NCI-H2196 (cell line): ENCODE measurements around the gene LNX2.
A peak's percentile ranks its signal among the peaks of the same experiment; 100 is the strongest.

Experiments used
- DNase-seq: peaks from one replicate; lab custom pipeline; 2025; ENCODE audit not compliant: unreplicated experiment; lab: John Stamatoyannopoulos, UW

LNX2 gene

GRCh38 chr13:27617881-27618321, 2.4 kb downstream of the LNX2 start:
- no peak for DNase-seq

DNA sequence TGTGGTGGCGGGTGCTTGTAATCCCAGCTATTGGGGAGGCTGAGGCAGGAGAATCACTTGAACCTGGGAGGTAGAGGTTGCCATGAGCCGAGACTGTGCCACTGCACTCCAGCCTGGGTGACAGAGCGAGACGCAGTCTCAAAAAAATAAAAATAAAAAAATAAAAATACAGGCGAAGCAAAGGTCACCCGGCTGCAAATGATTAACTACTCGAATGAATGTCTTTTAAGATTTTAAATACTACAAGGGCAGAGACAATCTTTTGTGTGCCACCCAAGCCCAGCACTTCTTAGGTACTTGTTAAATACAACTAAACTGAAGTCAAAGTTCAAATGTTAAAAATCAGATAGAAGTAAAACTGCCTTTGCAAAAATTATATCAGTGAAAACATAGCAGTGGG, 6.7 kb downstream of the LNX2 start:
- DNase-seq = no peak

GRCh38 chr13:27607125-27607524, 13.2 kb downstream of the LNX2 start:
- DNase-seq = no peak

- no peak for DNase-seq
Measured at GRCh38 chr13:27605610-27606200, 14.6 kb downstream of the LNX2 start.

DNA sequence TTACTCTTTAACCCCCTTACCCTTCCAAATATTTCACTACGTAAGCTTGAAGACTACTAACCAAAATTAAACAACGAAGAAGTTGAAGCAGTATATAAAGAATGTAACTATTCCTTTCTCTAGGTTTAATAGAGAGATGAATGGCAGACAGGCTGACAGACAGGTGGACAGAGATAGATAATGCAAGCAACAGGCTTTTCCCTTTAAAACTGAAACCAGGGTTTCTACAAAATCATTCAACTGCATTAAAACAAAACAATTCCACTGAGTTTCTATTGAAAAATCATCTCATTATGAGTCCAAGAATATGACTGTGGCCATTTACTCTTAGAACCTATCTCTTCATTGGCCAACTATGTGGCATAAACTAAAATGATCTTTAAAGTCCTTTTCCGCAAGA, 15.2 kb downstream of the LNX2 start:
- DNase-seq = no peak

DNA sequence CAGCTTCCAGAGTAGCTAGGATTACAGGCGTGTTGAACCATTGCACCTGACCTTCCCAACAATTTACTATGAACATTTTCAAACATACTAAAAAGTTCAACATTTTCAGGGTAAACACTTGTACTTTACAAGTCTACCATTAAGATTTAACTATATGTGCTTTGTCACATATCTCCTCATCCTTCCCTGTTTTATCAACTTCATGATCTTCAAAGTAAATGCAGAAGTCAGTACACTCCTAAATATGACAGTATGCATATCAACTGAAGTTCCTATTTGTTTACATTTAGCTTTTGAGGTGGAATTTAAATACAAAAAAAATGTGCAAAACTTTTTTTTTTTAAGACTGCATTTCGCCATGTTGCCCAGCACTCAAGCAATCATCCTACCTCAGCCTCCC, 18.5 kb downstream of the LNX2 start:
- no peak for DNase-seq

- DNase-seq = no peak
Measured at GRCh38 chr13:27601208-27601607, 19.1 kb downstream of the LNX2 start.

GRCh38 chr13:27600711-27601110, 19.6 kb downstream of the LNX2 start:
- no peak for DNase-seq

DNA sequence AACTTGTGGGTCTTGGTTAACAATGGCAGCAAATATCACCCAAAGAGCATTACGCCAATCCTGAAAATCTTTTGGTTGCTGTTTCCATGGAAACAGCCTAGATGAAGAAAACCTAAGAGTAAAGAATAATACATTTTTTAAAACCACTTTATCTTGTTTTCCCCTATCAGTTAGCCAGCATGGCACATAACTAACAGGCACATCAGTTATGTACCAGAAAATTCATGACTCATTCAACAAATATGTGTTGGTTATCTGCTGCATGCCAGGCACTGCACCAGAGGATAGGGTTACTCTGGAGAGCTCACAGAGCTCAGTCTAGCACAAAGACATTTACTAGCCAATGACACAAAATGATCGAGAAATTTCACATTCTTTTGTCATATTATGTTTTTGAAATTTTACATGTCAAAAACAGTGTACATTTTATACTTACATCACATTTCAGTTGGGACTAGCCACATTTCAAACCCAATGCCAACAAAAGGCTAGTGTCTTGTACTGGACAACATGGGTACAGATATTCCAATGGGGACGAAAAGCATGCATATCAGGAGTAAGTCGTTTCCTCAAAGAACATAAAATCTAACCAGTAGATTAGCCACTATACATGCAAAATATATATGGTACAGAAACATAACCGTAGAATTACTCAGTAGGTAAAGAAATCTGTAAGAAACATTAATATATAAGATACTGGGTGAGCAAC, 20.3 kb downstream of the LNX2 start:
- DNase-seq = peak; percentile 16

DNA sequence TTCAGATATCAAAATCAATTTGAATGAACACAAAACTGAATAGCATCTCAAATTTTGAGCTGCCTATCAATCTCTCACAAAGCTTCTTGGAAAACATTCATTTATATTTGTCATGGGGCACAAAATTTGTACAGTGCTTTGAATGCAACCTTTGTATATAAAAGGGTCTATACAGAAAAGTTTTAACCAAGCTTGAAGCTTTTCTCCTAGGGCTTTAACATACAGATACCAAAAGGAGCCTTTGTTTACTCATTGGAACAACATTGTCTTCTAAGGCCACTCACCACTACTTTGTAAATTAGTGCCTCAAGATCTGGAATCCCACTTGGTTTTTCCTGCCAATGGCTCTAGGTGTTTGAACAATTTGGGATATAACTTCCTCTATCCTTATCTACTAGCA, 21.2 kb downstream of the LNX2 start:
- DNase-seq = no peak

DNA sequence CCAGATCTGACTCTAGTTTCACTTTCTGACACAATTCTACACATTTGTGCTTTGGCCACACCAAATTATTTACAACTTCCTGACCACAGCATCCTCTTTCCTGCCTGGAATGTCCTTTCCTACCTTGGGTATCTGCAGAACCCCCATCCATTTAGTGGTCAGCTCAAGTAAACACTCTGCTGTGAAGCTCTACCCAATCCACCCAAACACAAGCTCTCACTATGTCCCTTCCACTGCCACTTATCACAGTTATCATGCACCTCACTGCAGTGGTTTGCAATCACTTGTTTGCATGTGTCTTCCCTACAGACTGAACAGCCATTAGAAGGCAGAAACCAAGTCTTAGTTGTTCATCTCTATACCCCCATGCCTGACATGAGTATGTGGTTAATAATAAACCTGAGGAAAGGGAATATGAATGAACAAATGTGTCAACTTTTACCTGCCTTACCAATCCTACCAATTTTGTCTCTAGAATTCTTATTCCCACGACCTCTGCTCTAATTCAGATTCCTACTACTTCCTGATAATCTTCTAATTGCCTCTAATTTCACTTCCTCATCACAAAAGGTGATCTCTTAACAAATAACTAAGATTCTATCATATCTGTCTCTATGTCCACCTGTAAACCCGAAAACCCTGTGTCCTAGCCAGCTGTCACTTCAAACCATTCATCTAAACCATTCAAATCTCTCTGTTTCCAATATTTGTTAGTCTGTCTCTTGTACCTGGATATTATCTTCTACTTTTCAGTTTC, 25.1 kb downstream of the LNX2 start:
- no peak for DNase-seq

- DNase-seq = no peak
Measured at GRCh38 chr13:27593267-27593666, 27.1 kb downstream of the LNX2 start.

DNA sequence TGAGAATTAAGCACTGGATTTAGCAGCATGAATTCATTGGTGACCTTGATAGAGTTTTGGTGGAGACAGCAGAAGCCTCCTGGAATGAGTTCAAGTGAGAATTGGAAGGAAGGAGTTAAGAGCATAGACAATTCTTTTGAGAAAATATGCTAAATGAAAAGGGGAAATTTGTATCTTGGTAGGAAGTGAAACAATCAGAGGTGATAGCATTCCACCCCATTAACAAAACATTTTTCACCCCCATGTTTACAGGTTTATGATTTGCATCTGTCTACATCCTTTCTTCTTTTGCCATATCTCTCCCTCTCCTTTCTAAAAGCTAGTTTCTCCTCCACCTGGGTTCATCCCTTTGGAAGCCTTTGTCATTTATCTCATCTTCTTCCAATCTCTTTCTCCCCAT, 27.5 kb downstream of the LNX2 start:
- DNase-seq = no peak

DNA sequence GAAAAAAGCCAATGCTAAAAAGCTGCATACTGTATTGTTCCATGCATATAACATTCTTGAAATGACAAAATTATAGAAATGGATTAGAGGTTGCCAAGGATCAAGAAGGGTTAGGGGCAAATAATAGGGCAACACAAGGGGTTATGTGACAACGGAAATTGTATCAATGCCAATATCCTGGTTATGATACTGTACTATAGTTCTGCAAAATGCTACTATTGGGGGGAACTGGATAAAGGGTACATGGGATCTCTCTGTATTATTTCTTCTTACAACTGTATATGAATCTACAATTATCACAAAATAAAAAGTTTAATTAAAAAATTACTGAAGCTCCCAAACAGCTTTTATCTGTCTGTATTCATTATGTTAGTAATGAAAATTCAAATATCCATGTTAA, 31.9 kb downstream of the LNX2 start:
- no peak for DNase-seq

- DNase-seq = no peak
Measured at GRCh38 chr13:27587095-27587746, 33.1 kb downstream of the LNX2 start.

- DNase-seq = no peak
Measured at GRCh38 chr13:27583645-27584044, 36.7 kb downstream of the LNX2 start.

GRCh38 chr13:27578121-27579030, 42.0 kb downstream of the LNX2 start:
- DNase-seq = no peak

DNA sequence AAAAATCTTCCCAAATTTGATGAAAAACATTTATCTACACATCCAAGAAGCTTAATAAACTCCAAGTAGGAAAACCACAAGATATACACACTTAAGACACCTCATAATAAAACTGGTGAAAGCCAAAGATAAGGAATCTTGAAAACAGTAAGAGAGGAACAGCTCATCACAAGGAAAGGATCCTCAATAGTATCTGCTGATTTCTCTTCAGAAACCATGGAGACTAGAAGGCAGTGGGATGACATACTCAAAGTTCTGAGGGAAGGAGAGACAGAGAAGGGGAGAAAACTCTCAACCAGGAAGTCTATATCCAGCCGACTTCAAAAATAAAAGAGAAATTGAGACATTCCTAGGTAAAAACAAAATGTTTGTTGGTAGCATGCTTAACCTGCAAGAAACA, 45.7 kb downstream of the LNX2 start:
- no peak for DNase-seq

GRCh38 chr13:27573265-27573664, 47.1 kb downstream of the LNX2 start:
- DNase-seq = no peak

DNA sequence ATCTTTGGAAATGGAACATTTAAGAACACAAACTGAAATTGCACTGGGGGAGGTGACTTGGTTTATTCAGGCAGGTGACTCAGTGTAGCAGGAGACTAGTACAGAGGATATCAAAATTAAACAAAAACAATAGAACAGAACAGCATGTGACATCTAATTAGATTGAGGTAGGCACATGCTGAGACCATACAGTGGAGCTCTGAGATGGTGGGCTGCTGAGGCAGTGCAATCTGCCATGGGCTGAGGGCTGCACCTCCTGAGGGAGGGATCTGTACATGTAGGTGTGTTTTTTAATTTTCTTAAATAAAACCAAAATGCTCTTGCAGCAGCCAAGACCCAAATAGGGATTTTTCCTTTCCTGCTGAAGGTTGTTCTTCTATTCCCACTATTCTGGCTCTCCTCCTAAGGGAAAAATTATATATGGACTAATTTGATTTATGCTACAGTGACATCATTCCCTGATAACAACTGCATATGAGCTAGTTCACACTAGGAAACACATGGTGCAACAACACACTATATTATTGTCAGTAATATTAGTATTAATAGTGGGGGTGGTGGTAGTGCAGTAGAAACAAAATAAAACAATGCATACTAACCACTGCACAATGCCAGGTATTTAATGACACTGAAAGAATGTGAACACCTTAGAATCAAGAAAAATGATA, 48.0 kb downstream of the LNX2 start:
- no peak for DNase-seq
